Activated CD4-positive, alpha-beta T cell treated with anti-CD3 and anti-CD28 coated beads, Interleukin-2, amount 50 U/mL, for 1 hour (primary cell): ENCODE measurements around the gene KLHL11.
A peak's percentile ranks its signal among the peaks of the same experiment; 100 is the strongest.

Experiments used
- DNase-seq: peaks from one replicate; pipeline ENCODE4 v3.0.0-alpha.2; 2020

KLHL11 gene, protein sequence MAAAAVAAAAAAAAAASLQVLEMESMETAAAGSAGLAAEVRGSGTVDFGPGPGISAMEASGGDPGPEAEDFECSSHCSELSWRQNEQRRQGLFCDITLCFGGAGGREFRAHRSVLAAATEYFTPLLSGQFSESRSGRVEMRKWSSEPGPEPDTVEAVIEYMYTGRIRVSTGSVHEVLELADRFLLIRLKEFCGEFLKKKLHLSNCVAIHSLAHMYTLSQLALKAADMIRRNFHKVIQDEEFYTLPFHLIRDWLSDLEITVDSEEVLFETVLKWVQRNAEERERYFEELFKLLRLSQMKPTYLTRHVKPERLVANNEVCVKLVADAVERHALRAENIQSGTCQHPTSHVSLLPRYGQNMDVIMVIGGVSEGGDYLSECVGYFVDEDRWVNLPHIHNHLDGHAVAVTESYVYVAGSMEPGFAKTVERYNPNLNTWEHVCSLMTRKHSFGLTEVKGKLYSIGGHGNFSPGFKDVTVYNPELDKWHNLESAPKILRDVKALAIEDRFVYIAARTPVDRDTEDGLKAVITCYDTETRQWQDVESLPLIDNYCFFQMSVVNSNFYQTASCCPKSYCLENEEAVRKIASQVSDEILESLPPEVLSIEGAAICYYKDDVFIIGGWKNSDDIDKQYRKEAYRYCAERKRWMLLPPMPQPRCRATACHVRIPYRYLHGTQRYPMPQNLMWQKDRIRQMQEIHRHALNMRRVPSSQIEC

DNA sequence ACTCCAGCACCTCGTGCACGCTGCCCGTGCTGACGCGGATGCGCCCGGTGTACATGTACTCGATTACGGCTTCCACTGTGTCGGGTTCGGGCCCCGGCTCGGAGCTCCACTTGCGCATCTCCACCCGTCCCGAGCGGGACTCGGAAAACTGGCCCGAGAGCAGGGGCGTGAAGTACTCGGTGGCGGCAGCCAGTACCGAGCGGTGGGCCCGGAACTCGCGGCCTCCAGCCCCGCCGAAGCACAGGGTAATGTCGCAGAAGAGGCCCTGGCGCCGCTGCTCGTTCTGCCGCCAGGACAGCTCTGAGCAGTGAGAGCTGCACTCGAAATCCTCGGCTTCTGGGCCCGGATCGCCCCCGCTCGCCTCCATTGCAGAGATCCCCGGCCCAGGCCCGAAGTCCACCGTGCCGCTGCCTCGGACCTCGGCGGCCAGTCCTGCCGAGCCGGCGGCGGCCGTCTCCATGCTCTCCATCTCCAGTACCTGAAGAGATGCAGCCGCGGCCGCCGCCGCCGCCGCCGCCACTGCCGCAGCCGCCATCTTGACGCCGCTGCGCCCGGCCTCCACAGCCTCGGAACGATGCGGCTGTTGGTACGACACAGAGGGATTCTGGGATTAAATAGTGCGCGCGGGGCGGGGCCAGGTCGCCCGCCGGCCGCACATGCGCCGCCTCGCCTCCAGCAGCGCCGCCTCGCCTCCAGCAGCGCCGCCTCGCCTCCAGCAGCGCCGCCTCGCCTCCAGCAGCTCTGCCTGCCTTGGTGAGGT, at the start of gene KLHL11:
Gene KLHL11, minus strand, starts transcription at position 588 of the 760 bp plus-strand sequence. Its CDS starts 53 bp downstream, at position 535.
- peak; percentile 85 for DNase-seq

GRCh38 chr17:41915020-41915419, 49.8 kb upstream of the KLHL11 start:
- no peak for DNase-seq

GRCh38 chr17:41914358-41914766, 49.1 kb upstream of the KLHL11 start:
- no peak for DNase-seq

GRCh38 chr17:41913798-41914197, 48.6 kb upstream of the KLHL11 start:
- no peak for DNase-seq

- no peak for DNase-seq
Observed at GRCh38 chr17:41912925-41913324, 47.7 kb upstream of the KLHL11 start.

DNA sequence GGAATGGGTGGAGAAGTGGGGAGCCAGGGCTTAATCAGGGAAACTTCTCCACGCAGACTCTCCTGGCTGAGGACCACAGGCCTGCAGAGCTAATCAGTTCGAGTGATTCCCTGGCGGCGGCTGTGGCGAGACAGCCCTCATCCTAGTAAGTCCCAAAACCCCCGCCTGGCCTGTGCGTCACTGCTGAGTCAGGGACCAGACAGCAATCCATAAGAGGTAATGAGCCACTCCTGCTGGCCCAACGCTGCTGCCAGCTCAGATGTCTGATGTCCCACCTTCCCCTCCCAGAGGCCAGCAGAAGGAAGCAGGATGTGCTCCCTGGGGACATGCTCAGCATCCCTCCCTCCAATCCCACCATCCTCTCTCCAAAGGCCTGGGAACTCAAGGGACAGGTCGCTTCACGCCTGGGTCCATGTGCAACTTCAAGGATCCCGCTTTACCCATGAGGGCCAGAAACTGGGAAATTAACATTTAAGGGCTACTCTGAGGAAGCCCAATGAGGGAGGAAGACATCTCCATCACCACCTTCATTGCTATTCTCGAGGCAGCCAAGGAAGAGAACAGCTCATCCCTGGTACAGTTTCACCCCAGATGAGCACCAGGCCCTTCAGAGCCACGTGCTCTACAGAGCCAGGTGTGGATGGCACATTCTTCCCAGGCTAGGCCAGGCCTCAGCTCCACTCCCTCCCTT, 45.6 kb upstream of the KLHL11 start:
- DNase-seq: no peak

GRCh38 chr17:41909088-41909487, 43.9 kb upstream of the KLHL11 start:
- no peak for DNase-seq

DNA sequence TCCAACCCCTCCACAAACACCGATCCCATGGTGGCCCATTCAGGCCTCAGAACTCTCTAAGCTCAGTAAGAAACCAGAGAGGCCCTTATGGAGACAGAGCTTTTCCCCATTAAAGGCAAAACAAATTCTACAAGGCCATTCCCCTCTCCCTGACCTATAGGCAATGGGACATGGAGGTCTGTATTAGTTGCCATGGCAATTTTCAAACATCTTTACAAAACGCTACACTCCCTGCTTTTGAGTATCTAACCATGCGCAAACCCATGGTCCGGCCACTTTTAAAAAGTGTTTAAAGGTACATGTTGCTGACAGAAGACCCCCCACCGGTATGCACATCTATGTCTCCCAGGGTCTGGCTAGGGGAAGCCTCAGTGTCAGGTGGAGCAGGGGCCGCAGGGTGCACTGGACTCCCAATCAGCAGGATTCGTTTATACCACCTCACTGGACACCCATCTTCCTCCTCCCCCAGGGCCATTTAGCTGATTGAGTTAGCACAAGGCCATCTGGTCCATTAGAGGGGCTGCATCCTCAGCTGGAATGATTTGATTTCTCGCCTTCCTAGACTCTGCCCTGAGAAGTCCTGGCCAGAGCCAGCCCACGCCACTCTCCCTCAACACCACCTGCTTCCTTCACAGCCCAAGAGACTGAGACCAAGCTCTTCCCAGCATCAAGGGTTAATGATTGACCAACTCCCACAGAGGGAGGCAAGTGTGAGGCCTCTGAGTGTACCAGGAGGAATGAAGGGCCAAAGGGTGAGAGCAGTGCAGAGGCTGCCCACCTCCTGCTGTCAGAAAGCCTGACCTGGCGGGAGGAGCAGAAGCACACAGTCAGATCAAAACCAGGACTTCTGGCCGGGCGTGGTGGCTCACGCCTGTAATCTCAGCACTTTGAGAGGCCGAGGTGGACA, 42.7 kb upstream of the KLHL11 start:
- DNase-seq: no peak

DNA sequence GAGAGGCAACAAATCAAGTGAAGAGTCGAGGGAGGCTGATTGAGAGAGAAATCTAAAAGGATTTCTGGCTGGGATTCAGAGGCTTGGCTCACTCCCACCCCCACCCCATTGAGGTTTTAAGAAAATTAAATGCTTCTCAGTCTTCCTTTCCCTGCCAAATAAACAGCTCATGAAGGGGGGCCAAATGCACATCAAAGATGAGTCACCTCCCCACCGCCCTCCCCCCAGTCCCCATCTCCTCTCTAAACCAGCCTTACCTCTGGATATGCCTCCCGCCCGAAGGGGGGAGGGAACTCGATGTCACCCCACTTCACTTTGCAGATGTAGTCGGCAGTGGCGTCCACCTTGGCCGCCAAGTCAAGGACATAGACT, 41.9 kb upstream of the KLHL11 start:
- no peak for DNase-seq

- no peak for DNase-seq
Observed at GRCh38 chr17:41906465-41907184, 41.4 kb upstream of the KLHL11 start.

DNA sequence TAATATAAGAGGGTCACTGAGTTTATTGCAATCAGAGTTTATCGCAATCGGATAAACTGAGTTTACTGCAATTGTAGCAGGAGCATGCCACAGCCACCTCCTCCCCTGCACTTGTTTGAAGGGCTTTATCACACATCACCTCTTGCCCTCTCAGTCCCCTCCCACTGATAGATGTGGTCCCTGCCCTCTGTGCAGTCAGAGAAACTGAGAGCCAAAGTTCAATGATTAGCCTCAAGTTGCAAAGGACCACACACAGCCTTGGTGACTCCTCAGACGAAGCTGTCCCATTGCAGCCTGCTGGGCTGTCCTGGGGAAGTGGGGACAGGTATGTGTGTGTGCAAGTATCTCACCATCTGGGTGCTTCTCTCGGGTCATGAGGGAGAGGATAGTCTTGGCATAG, 39.9 kb upstream of the KLHL11 start:
- no peak for DNase-seq

GRCh38 chr17:41904242-41904841, 39.1 kb upstream of the KLHL11 start:
- DNase-seq: no peak

DNA sequence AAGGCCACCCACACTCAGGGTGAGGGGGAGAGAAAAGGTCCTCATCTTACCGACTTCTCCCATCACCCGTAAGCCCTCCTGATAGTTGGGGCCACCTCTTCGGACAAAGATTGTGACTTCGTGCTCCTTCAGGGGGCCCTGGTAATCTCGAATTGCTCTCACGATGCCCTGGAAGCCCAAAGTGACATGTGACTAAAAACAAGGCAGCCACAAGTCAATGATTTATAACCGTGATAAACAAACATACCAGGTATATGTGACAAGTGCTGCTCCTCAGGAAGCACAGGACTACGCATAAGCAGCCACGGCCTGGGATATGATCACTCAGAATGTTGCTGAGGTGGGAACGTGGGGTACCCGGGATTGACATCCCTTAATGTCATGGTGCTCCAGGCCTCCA, 36.4 kb upstream of the KLHL11 start:
- DNase-seq: no peak

DNA sequence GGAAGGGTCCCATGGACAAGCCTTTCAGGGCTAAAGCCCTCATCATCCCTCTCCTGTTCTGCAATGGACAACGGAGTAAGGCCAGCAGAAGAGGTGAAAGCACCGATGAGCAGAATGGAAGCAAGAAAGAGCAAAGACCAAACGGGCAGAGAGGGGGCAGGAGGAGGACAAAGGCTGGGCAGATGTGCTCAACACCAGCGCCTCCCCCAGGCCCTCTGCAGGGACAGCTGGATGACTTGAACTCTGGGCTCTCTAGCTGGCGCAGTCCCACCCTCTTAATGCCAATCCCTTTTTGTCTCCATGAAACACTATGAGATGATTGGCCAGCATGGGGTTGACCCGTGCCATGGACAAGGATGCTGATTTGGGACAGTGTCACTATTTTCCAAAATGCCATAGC, 31.5 kb upstream of the KLHL11 start:
- DNase-seq: no peak

- no peak for DNase-seq
Observed at GRCh38 chr17:41895617-41896016, 30.4 kb upstream of the KLHL11 start.

DNA sequence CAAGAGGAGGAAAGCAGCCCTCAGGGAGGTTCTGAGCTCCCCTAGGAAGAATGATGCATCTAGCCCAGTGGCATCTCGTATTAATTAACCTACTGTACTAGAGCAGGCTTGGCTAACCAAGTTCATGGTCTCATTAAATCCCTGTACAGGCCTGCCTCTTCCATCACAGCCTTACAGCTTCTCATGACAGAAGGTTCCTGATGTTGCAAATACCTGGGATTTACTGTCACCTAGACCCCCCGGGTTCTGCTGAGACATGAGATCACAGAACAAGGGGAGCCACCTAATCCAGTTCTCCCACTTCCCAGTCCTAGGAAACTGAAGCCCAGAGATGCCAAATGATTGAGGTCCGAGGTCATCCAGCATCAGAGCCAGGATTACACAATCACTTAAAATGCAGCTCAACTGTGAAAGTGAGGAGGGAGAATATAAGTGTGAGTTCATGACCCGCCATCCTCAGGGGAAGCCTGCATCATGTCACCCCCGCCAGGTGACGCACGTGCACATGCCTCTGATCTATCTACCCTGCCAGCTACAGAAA, 29.6 kb upstream of the KLHL11 start:
- no peak for DNase-seq

GRCh38 chr17:41893384-41893783, 28.2 kb upstream of the KLHL11 start:
- DNase-seq: no peak

- no peak for DNase-seq
Observed at GRCh38 chr17:41892021-41892376, 26.8 kb upstream of the KLHL11 start.

- DNase-seq: no peak
Observed at GRCh38 chr17:41891135-41892020, 26.2 kb upstream of the KLHL11 start.
